ENCODE measurements around the gene NFIB. TPM values are rescaled to one million over a fixed set of nuclear protein-coding genes. Genes with fewer than 3 reads are reported as not detected.

Gene NFIB
- total and polyA plus RNA-seq, 2 donors (not counting 3 experiments of a cell fraction or from before 2014, with no cell fraction given) = 26.4 to 174 TPM

GRCh38 chr9:14133394-14133793 is 180.5 kb downstream of the NFIB start:
- TF ChIP-seq POLR2AphosphoS5 (IDR thresholded peaks at IDR 0.05; ENCODE audit: insufficient read depth, low read depth, low read length) (no peak), JUN (IDR thresholded peaks at IDR 0.05; ENCODE audit: borderline replicate concordance, insufficient read depth, insufficient read length, low read depth) (no peak), FOS (IDR thresholded peaks at IDR 0.05; ENCODE audit: borderline replicate concordance, insufficient read depth, low read length) (no peak), POLR2A (IDR thresholded peaks at IDR 0.05; ENCODE audit: low read depth, low read length) (no peak), CTCF (IDR thresholded peaks at IDR 0.05; ENCODE audit: extremely low read depth in 1 of 2, insufficient read depth in 1 of 2, low read depth in 1 of 2, low read length in 2 of 2) (no peak), MAX (IDR thresholded peaks at IDR 0.05; ENCODE audit: insufficient read depth, insufficient read length) (no peak), EZH2 (IDR thresholded peaks at IDR 0.05; ENCODE audit: borderline replicate concordance, low read depth, low read length, severe bottlenecking) (no peak), GATA2 (IDR thresholded peaks at IDR 0.05; ENCODE audit: insufficient read depth, insufficient read length, low read depth, low read length) (no peak), MYC (IDR thresholded peaks at IDR 0.05; ENCODE audit: low read depth, low read length) (no peak)
- Histone ChIP-seq H4K20me1 (replicated peaks; ENCODE audit: control insufficient read depth, extremely low read depth, insufficient read depth, low read length) (no peaks in the 10 kb centered on the region), H3K9ac (replicated peaks; ENCODE audit: extremely low read depth, insufficient read depth, low read length) (no peak overlapping the region), H2AFZ (ENCODE audit: low read depth, low read length) (no peak overlapping the region), H3K4me1 (ENCODE audit: control insufficient read depth, extremely low read depth, insufficient read depth, low read length) (no peaks in the 10 kb centered on the region), H3K4me2 (ENCODE audit: insufficient read depth, low read length) (no peak overlapping the region), H3K27ac (ENCODE audit: insufficient read depth, low read depth, low read length) (no peak overlapping the region), H3K27me3 (ENCODE audit: control insufficient read depth in 2 of 2, insufficient read depth in 2 of 2, low read length in 2 of 2) (no peaks in the 10 kb centered on the region), H3K9me1 (replicated peaks; ENCODE audit: control insufficient read depth, extremely low read depth, insufficient read depth, low read length) (no peaks in the 10 kb centered on the region), H3K36me3 (ENCODE audit: control insufficient read depth in 2 of 2, extremely low read depth in 1 of 2, insufficient read depth in 2 of 2, low read length in 2 of 2) (peaks cover 3 to 12% of the 10 kb centered on the region in 2 experiments), H3K4me3 (replicated peaks in 1 of 3; ENCODE audit: insufficient read depth in 1 of 3, low read depth in 1 of 3, low read length in 3 of 3) (no peak overlapping the region), H3K79me2 (ENCODE audit: control insufficient read depth, insufficient read depth, low read length) (no peaks in the 10 kb centered on the region), H3K9me3 (replicated peaks; ENCODE audit: control insufficient read depth, insufficient read depth, low read length) (no peaks in the 10 kb centered on the region)
- ChIA-PET POLR2A (no interaction called here), CTCF (interaction anchor here (0.9 to 1.2 kb wide), 2 partner anchors 220 to 267 kb away, joined by 3 to 5 read pairs; no protein-coding TSS in a partner anchor)
- intact Hi-C loops (cut with micrococcal nuclease) = no loop called here
- no peak for DNase-seq (ENCODE audit: low read depth, low spot score)
- BruUV-seq (replicated peaks) = no TSS peak
- dilution Hi-C loops (cut with MboI; ENCODE audit: extremely low pct_ligation_motif_present, low sequenced_read_pairs) = no loop called here
- FAIRE-seq = no peak

All from endothelial cell of umbilical vein (primary cell).